ENCODE measurements around the gene PCDHGB4.

- TF ChIP-seq POLR2A (IDR thresholded peaks at IDR 0.05; ENCODE audit: low read length): no peak
- no peak for TF ChIP-seq GATA1 (IDR thresholded peaks at IDR 0.05; ENCODE audit: low read depth, low read length)
These were observed 43.5 kb upstream of the PCDHGB4 start for GRCh38 chr5:141343953-141344463.

Measured in erythroblast (primary cell).